Prostate gland (tissue), 2 donors: ENCODE results near the gene SLC7A11. TPM values are rescaled to one million over a fixed set of nuclear protein-coding genes. Genes with fewer than 3 reads are reported as not detected.

Experiments
- DNase-seq: peaks from one replicate; pipeline ENCODE4 v3.0.0-alpha.2; 2019; ENCODE audit warnings: low spot score
- H3K27ac ChIP-seq, 2 donors: fragments of 200-600 bp; sonication (generic); 2 replicates each; pipeline ENCODE4 v1.5.1; 2017 to 2019
- H3K27me3 ChIP-seq: fragments of 200-600 bp; sonication (generic); replicated peaks from 2 replicates; pipeline ENCODE4 v1.5.1; 2019; ENCODE audit not compliant: insufficient read depth
- H3K36me3 ChIP-seq, 2 donors: fragments of 200-600 bp; sonication (generic); 1 replicate in 1 of 2; 2 replicates in 1 of 2; pipeline versions ENCODE4 v1.5.1 to v1.8.1; 2017 to 2019
- H3K4me1 ChIP-seq: fragments of 200-600 bp; sonication (generic); replicated peaks from 2 replicates; pipeline ENCODE4 v1.5.1; 2019
- H3K4me3 ChIP-seq, 2 donors: fragments of 200-600 bp; sonication (generic); 2 replicates each; pipeline ENCODE4 v1.5.1; 2017 to 2019
- H3K9me3 ChIP-seq: fragments of 200-600 bp; sonication (generic); 2 replicates; pipeline ENCODE4 v1.5.1; 2017
- POLR2A ChIP-seq: fragments of 450-650 bp; IDR thresholded peaks from one replicate; pipeline ENCODE4 v1.6.1; 2016; ENCODE audit warnings: antibody characterized with exemption, mild to moderate bottlenecking
- POLR2AphosphoS5 ChIP-seq: sonication (generic); formaldehyde crosslinking; IDR thresholded peaks from one replicate; pipeline ENCODE4 v1.6.1; 2017; ENCODE audit warnings: antibody characterized with exemption
- WGBS: methylation state at CpG from one replicate; pipeline ENCODE4 v1.1.5; 2018; 5-methylcytosine and 5-hydroxymethylcytosine counted together
- intact Hi-C: fragments of 100-400 bp; cut with DNase I; formaldehyde crosslinking; loops from one replicate; pipeline ENCODE4 v1.14.2; 2022
- total RNA-seq, 2 donors: library from RNA; depleted of rRNA; stranded (reverse); fragments of >200 nt; gene quantifications; one replicate each; pipeline ENCODE4 v1.1.0, GENCODE V29; 2016
- TF ChIP-seq, protein P1 (sequence below), 4 experiments: fragments of 200-600 bp in 2 of 4; fragments of 450-650 bp in 2 of 4; sonication (generic) in 2 of 4; IDR thresholded peaks; 1 replicate in 3 of 4; 2 replicates in 1 of 4; pipeline ENCODE4 v1.5.1; 2016 to 2019; ENCODE audit warnings: antibody characterized with exemption in 4 of 4, mild to moderate bottlenecking in 2 of 4, moderate library complexity in 2 of 4

The SLC7A11 gene
- total RNA-seq, 2 donors from 2014 or later: 1.3 to 1.5 TPM

DNA sequence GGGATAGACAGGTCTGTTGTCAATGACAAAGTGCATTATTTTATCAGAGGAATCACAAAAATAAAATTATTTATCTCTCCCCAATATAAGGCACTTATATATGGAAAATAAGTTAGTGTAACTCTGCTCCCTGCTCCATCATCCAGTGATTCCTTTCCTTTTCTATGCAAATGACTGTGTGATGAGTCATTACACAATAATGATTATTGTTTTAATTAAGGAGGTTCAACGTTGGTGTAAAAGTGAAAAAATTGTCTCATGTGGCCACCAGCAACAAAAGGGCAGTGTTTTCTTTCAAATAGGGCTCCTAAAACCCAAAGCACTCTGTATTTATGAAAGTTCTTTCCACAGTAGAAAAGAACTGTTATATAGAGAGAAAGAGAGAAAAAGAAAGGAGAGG lies 16.7 kb downstream of the SLC7A11 start:
- Histone ChIP-seq H3K4me1 (no peaks in the 10 kb centered on the region), H3K36me3 (no peaks in the 10 kb centered on the region), H3K4me3 (no peak overlapping the region), H3K9me3 (no peaks in the 10 kb centered on the region), H3K27ac (no peak overlapping the region), H3K27me3 (no peaks in the 10 kb centered on the region)
- TF ChIP-seq POLR2AphosphoS5 (no peak), POLR2A (no peak)
- TF ChIP-seq, protein P1, sequence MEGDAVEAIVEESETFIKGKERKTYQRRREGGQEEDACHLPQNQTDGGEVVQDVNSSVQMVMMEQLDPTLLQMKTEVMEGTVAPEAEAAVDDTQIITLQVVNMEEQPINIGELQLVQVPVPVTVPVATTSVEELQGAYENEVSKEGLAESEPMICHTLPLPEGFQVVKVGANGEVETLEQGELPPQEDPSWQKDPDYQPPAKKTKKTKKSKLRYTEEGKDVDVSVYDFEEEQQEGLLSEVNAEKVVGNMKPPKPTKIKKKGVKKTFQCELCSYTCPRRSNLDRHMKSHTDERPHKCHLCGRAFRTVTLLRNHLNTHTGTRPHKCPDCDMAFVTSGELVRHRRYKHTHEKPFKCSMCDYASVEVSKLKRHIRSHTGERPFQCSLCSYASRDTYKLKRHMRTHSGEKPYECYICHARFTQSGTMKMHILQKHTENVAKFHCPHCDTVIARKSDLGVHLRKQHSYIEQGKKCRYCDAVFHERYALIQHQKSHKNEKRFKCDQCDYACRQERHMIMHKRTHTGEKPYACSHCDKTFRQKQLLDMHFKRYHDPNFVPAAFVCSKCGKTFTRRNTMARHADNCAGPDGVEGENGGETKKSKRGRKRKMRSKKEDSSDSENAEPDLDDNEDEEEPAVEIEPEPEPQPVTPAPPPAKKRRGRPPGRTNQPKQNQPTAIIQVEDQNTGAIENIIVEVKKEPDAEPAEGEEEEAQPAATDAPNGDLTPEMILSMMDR (IDR thresholded peaks at IDR 0.05): no peak
- WGBS: 29% methylated on average over 1 of the region's 1 CpG
- intact Hi-C loops: no loop called here
- DNase-seq: no peak

DNA sequence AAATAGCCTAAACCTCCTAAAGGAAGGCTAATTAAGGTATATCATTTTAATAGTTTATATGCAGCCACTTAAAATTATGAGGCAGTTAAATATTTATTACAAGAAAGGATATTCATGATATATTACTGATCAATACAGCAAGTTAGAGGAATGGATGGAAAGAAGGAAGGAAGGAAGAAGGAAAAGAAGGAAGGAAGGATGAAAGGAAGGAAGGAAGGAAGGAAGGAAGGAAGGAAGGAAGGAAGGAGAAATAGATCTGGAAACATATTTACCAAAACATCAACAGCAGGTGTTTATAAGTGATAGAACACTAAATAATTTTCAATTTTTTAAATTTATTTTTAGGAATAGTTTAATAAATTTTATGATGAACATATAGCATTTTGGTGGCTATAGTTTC lies 17.5 kb downstream of the SLC7A11 start:
- Histone ChIP-seq H3K9me3 (no peaks in the 10 kb centered on the region), H3K4me1 (no peaks in the 10 kb centered on the region), H3K27me3 (no peaks in the 10 kb centered on the region), H3K27ac (no peak overlapping the region), H3K4me3 (no peak overlapping the region), H3K36me3 (no peaks in the 10 kb centered on the region)
- TF ChIP-seq POLR2AphosphoS5: no peak
- TF ChIP-seq POLR2A: no peak
- TF ChIP-seq, protein P1 (IDR thresholded peaks at IDR 0.05): no peak
- DNase-seq: no peak
- intact Hi-C loops: no loop called here

DNA sequence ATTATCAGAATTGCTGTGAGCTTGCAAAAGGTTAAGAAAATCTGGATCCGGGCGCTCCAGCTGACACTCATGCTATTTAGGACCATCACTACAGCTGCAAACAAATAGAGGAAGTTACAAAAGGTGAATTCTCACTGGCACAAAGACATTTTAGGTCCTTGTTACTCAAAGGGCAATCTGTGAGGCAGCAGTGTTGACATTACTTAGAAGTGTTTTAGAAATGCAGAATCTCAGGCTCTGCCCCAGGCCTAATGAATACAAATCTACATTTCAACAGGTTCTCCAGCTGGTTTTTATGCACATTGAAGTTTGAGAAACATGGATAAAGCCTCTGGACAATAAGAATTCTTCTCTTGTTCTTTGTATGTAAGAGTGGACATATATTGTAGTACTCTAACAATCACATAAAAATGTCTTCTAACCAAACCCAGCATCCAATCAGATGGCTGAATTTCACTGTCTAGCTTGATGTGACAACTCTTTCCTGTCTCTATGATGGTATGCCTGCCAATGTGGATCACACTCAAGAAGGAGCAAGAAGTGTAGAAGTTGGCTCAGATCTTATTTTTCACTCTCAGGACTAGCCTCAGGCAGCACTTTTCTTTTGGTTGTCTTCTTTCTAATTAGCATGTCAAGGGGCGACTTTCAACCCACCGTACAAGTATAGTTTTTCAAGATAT lies 18.8 kb downstream of the SLC7A11 start:
- Histone ChIP-seq H3K4me3 (no peak overlapping the region), H3K36me3 (no peaks in the 10 kb centered on the region), H3K4me1 (no peaks in the 10 kb centered on the region), H3K27me3 (no peaks in the 10 kb centered on the region), H3K9me3 (no peaks in the 10 kb centered on the region), H3K27ac (no peak overlapping the region)
- intact Hi-C loops: no loop called here
- 89% methylated on average over 4 of the region's 4 CpGs for WGBS
- TF ChIP-seq, protein P1 (IDR thresholded peaks at IDR 0.05): no peak
- TF ChIP-seq POLR2A: no peak
- TF ChIP-seq POLR2AphosphoS5: no peak
- no peak for DNase-seq

DNA sequence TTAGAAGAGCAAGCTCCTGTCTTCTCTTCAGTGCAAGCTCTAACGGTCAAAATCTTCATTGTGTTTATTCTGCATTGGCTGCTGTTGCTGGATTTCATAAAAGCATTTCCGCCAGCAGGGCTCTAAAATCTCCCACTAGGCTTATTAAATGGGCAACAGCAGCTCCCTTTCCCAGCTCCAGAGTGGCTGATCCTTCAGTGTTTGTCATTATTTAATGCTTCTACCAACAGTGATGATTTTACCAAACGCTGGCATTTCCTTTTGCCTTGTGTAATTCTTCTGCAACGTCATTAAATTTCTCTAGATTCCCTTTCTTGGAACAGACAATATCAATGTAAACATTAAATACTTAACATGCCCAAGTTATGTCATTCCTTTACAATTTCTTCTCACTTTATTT lies 20.1 kb downstream of the SLC7A11 start:
- intact Hi-C loops: no loop called here
- DNase-seq: no peak
- 11% methylated on average over 4 of the region's 4 CpGs for WGBS
- Histone ChIP-seq H3K27me3 (no peaks in the 10 kb centered on the region), H3K4me1 (no peaks in the 10 kb centered on the region), H3K36me3 (no peaks in the 10 kb centered on the region), H3K27ac (no peak overlapping the region), H3K4me3 (no peak overlapping the region), H3K9me3 (no peaks in the 10 kb centered on the region)
- no peak for TF ChIP-seq POLR2AphosphoS5
- TF ChIP-seq, protein P1 (IDR thresholded peaks at IDR 0.05): no peak
- no peak for TF ChIP-seq POLR2A

DNA sequence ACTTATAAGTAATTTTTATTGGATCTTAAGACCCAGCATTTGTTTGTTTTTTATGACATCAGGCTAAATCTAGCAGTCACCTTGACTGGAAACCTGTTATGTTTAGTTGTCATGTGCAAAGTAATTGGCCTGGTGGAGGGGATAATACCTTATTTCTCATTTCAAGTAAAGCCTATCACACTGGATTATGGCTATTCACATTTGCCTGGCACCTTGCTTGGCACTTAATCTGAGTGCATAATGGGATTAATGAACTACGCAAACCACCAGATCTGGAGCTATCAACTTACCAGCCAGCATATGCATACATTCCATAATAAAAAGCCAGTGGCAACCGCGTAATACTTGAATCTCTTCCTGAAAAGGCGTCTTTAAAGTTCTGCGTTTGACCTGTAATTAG lies 23.2 kb downstream of the SLC7A11 start:
- no peak overlapping the region for H3K27ac ChIP-seq
- 79% methylated on average over 5 of the region's 5 CpGs for WGBS
- TF ChIP-seq, protein P1 (IDR thresholded peaks at IDR 0.05): no peak
- no peak for TF ChIP-seq POLR2AphosphoS5
- TF ChIP-seq POLR2A: no peak
- DNase-seq: no peak
- intact Hi-C loops: no loop called here
- no peaks in the 10 kb centered on the region for H3K9me3 ChIP-seq
- H3K4me3 ChIP-seq: no peak overlapping the region
- H3K36me3 ChIP-seq: no peaks in the 10 kb centered on the region
- no peaks in the 10 kb centered on the region for H3K27me3 ChIP-seq
- H3K4me1 ChIP-seq: no peaks in the 10 kb centered on the region
